Fibroblast of villous mesenchyme (primary cell): Measurements from ENCODE around the gene FGD4. TPM values are rescaled to one million over a fixed set of nuclear protein-coding genes. Genes with fewer than 3 reads are reported as not detected.

Experiments used
- DNase-seq: peaks from one replicate; pipeline ENCODE4 v3.0.0-alpha.2; 2010; ENCODE audit warnings: low read depth
- H3K4me3 ChIP-seq: 2 replicates; pipeline ENCODE4 v1.5.1; 2011; ENCODE audit warnings: low read depth, mild to moderate bottlenecking, low read length
- total RNA-seq: library from RNA; depleted of rRNA; stranded (reverse); fragments of >200 nt; gene quantifications from 2 replicates; pipeline ENCODE4 v1.2.3, GENCODE V29; 2012
- TF ChIP-seq, protein P1 (sequence below): IDR thresholded peaks from 2 replicates; pipeline ENCODE4 v1.5.1; 2012; ENCODE audit warnings: low read depth, mild to moderate bottlenecking, low read length; ENCODE audit not compliant: insufficient read depth

Gene FGD4
- total RNA-seq, 1 donor: 4.7 TPM

DNA sequence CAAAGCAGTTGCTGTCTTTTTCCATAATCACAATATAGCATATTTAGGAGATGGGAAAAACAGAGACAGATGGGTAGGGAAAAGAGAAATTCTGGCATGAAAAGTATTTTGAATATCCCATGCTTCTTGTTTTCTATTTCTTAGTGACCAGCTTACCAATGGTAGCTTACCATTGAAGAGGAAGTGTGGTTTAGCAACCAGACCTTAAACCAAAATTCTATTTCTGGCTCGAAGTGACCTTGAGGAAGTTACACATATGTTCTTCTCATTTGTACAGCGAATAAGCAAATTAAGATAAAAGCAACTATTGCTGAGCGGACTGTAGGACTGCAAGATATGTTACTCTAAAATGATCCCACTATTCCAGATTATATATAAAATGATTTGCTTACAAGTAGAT is 82.9 kb downstream of the FGD4 start:
- H3K4me3 ChIP-seq: no peak overlapping the region
- no peak for DNase-seq
- TF ChIP-seq, protein P1, sequence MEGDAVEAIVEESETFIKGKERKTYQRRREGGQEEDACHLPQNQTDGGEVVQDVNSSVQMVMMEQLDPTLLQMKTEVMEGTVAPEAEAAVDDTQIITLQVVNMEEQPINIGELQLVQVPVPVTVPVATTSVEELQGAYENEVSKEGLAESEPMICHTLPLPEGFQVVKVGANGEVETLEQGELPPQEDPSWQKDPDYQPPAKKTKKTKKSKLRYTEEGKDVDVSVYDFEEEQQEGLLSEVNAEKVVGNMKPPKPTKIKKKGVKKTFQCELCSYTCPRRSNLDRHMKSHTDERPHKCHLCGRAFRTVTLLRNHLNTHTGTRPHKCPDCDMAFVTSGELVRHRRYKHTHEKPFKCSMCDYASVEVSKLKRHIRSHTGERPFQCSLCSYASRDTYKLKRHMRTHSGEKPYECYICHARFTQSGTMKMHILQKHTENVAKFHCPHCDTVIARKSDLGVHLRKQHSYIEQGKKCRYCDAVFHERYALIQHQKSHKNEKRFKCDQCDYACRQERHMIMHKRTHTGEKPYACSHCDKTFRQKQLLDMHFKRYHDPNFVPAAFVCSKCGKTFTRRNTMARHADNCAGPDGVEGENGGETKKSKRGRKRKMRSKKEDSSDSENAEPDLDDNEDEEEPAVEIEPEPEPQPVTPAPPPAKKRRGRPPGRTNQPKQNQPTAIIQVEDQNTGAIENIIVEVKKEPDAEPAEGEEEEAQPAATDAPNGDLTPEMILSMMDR: no peak

DNA sequence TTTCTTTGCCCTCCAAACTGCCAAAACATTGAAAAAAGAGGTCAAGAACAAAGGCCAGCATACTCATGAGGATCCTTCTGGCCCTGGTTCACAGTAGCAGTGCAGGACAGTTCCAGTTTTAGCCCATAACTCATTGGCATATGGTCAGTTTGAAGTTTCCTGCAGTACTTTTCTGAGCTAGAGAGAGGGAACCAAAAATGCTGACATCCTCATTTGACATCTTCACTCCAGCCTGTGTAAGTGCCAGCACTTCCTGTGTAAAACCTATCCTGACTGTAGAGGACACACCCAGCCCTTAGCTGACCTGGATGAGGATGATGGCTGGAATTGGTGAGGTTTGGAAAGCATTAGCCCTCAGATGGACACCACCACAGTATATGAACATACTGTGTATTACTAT is 84.1 kb downstream of the FGD4 start:
- TF ChIP-seq, protein P1: no peak
- no peak overlapping the region for H3K4me3 ChIP-seq
- no peak for DNase-seq

DNA sequence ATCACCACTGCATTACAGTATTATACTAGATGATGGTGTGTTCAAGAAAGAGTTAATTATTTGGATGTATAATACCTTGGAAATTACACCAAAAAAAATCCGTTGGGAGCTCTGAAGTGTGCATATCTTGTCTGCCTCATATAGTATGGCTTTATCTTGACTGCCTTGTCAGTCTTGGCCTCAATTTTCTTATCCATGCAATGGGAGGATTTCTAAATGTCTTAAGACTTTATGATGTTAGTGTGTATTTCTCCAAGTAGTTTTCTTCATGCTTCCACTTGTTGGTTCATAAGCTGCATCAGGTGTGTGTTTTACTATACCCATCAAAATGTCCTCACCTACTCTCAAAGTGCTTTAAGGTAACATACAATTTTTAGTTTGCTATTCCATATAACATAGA is 84.6 kb downstream of the FGD4 start:
- TF ChIP-seq, protein P1: no peak
- no peak overlapping the region for H3K4me3 ChIP-seq
- no peak for DNase-seq

DNA sequence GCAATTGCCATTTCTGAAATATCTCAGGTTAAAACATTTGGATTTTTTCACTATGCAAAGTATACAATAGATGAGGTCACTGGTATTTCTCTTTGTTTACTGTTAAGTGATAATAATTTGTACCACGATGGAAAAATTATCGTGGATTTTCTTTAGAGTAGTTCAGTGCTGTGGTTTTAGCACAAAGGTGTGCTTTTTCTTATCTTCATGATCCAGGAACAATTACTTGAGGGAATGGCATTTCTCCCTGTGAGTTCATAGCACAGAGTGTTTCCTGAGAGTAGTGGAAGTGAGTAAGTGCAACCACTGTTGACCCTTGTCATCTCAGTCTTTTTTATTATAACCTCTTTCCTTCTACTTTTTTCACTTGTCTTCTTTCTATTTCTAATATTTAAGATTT is 86.8 kb downstream of the FGD4 start:
- H3K4me3 ChIP-seq: no peak overlapping the region
- TF ChIP-seq, protein P1: no peak
- DNase-seq: no peak

DNA sequence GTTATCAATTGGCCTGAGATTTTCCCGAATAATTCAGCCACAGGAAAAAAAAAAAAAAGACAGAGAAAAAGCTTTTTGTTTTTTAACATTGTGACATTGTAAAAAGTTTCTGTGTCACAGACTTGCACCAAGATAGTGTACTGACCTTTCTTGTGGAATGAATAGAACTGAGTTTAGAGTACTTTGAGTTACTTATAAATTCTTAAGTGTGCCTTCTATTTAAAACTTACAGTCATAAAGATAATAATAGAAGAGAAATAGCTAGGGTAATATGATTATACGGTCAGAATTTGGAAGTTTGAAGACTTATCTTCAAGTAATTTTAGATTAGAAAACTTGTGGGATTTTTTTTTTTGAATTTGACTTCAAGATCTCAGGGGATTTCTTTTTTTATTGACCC is 88.8 kb downstream of the FGD4 start:
- no peak overlapping the region for H3K4me3 ChIP-seq
- no peak for DNase-seq
- TF ChIP-seq, protein P1: no peak

DNA sequence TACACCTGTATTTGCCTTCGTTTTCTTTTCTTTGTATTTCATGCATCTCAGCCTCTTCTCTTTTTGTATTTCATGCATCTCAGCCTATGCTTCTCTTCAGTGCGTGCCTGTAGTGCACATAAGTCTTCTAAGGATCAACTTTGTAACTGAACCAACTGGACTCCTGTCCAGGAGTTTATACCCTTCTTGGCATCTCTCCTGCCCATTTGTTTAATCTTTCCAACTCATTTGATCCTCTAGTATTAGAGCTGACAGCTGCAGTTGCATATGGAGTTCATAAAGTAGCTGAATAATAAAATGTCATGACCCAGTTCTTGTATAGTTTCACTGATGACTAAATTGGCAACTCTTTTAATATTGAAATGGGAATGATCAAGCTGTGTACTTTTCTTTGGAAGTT is 89.7 kb downstream of the FGD4 start:
- no peak for DNase-seq
- no peak overlapping the region for H3K4me3 ChIP-seq
- TF ChIP-seq, protein P1: no peak

DNA sequence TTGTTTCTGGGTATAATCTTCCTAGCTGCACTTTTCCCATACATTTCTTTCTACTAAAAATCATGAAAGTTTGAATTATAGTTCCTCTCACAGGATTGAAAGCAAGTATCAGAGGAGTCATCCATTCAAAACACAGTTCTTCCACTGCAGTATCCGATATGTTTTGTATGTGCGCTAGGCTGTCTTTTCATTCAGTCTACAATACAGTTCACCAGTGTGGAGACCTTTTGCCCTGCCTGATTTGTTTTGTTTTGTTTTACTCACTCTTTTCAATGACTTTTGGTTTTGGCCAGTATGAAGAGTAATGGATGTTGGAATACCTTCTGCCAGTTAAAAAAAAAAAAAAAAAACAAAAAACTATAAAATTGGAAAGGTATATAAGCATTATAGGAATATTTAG is 91.4 kb downstream of the FGD4 start:
- H3K4me3 ChIP-seq: no peak overlapping the region
- TF ChIP-seq, protein P1: no peak
- no peak for DNase-seq
